PC-3 (cell line): Measurements from ENCODE around the gene RIMS4.

ENCODE experiments used
- CTCF ChIP-seq: fragments of 300-600 bp; sonication (generic); conservative IDR thresholded peaks from 2 replicates; pipeline ENCODE4 v1.5.1; 2017; ENCODE audit warnings: antibody characterized with exemption, low read depth, mild to moderate bottlenecking, low read length
- EZH2 ChIP-seq: fragments of 300-600 bp; sonication (generic); IDR thresholded peaks from one replicate; pipeline ENCODE4 v1.6.1; 2017; ENCODE audit warnings: antibody characterized with exemption, mild to moderate bottlenecking, low read length; ENCODE audit not compliant: unreplicated experiment

GRCh38 chr20:44830523-44830922 is 20.2 kb upstream of the RIMS4 start:
- no peak for TF ChIP-seq CTCF
- no peak for TF ChIP-seq EZH2
